ENCODE measurements around the gene RBL2.

DNA sequence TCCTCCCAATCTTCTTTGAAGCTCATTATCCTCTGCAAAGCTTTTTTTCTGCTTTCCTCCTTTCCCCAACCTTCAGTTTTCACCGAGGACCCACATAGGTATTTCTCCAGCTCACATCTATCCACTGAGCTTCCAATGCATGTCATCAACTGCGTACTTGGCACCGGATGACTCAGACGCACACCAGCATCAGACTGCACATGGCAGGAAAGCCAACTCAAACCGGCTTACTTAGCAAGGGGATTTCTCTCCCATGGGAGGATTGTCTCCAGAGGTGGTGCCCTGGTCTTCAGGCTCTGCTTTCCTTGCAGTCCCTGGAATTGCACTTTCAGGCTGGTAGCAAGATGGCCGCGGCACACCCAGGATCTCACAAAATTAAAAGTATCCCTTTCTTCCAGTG, 70.4 kb downstream of the RBL2 start:
- TF ChIP-seq YY1 (IDR thresholded peaks at IDR 0.05; ENCODE audit: extremely low read depth, insufficient replicate concordance, low read depth, low read length) (no peak), TCF7L2 (IDR thresholded peaks at IDR 0.05; ENCODE audit: borderline replicate concordance, extremely low read depth, insufficient read depth, insufficient read length) (no peak), SP1 (IDR thresholded peaks at IDR 0.05; ENCODE audit: low read depth) (no peak)
- TF ChIP-seq, protein P1, sequence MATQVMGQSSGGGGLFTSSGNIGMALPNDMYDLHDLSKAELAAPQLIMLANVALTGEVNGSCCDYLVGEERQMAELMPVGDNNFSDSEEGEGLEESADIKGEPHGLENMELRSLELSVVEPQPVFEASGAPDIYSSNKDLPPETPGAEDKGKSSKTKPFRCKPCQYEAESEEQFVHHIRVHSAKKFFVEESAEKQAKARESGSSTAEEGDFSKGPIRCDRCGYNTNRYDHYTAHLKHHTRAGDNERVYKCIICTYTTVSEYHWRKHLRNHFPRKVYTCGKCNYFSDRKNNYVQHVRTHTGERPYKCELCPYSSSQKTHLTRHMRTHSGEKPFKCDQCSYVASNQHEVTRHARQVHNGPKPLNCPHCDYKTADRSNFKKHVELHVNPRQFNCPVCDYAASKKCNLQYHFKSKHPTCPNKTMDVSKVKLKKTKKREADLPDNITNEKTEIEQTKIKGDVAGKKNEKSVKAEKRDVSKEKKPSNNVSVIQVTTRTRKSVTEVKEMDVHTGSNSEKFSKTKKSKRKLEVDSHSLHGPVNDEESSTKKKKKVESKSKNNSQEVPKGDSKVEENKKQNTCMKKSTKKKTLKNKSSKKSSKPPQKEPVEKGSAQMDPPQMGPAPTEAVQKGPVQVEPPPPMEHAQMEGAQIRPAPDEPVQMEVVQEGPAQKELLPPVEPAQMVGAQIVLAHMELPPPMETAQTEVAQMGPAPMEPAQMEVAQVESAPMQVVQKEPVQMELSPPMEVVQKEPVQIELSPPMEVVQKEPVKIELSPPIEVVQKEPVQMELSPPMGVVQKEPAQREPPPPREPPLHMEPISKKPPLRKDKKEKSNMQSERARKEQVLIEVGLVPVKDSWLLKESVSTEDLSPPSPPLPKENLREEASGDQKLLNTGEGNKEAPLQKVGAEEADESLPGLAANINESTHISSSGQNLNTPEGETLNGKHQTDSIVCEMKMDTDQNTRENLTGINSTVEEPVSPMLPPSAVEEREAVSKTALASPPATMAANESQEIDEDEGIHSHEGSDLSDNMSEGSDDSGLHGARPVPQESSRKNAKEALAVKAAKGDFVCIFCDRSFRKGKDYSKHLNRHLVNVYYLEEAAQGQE (IDR thresholded peaks at IDR 0.05; ENCODE audit: low read depth), result no peak
- TF ChIP-seq, protein P2, sequence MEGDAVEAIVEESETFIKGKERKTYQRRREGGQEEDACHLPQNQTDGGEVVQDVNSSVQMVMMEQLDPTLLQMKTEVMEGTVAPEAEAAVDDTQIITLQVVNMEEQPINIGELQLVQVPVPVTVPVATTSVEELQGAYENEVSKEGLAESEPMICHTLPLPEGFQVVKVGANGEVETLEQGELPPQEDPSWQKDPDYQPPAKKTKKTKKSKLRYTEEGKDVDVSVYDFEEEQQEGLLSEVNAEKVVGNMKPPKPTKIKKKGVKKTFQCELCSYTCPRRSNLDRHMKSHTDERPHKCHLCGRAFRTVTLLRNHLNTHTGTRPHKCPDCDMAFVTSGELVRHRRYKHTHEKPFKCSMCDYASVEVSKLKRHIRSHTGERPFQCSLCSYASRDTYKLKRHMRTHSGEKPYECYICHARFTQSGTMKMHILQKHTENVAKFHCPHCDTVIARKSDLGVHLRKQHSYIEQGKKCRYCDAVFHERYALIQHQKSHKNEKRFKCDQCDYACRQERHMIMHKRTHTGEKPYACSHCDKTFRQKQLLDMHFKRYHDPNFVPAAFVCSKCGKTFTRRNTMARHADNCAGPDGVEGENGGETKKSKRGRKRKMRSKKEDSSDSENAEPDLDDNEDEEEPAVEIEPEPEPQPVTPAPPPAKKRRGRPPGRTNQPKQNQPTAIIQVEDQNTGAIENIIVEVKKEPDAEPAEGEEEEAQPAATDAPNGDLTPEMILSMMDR (IDR thresholded peaks at IDR 0.05 in 2 of 3, conservative IDR thresholded peaks at IDR 0.05 in 1 of 3; ENCODE audit: borderline replicate concordance in 1 of 3, insufficient read depth in 1 of 3, low read depth in 2 of 3, low read length in 2 of 3), result no peak
- TF ChIP-seq, protein P3, sequence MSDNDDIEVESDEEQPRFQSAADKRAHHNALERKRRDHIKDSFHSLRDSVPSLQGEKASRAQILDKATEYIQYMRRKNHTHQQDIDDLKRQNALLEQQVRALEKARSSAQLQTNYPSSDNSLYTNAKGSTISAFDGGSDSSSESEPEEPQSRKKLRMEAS (IDR thresholded peaks at IDR 0.05), result no peak
- TF ChIP-seq, protein P4, sequence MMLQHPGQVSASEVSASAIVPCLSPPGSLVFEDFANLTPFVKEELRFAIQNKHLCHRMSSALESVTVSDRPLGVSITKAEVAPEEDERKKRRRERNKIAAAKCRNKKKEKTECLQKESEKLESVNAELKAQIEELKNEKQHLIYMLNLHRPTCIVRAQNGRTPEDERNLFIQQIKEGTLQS (IDR thresholded peaks at IDR 0.05), result no peak
